Stimulated activated naive CD4-positive, alpha-beta T cell (primary cell): Measurements from ENCODE around the gene HIRA.

Experiments used
- DNase-seq, 6 experiments: peaks; one replicate each; lab custom pipeline; 2025; lab: John Stamatoyannopoulos, UW

The HIRA gene

DNA sequence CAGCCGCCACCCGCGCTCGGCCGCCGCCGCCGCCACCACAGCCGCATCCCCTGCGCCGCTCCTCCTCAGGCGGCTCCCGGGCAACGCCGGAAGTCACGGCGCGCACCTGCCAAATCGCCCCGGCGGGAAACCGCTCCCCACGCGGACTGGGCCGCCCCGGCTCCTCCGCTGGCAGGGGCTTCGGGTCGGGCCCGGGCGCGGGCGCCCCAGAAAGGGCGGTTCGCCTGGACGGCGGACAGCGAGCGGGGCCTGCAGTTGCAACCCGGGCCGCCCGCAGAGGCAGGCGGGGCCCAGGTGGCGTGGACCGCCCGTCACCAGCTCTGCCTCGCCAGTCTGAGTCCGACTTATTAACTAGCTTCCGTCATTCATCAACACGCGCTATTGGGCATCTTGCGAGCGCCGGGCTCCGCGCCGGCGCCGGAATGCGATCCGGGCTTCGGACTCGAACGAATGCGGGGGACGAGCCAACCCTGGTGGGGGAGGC is at the start of gene HIRA:
Gene HIRA (minus strand): TSS at position 85 of the 484 bp plus-strand sequence. CDS start 257 bp downstream, outside the sequence.
- peak; percentile 67 to 91 (median 79) for DNase-seq

GRCh38 chr22:19480789-19481188 is 49.3 kb upstream of the HIRA start:
- no peak for DNase-seq

- DNase-seq = no peak
Measured at GRCh38 chr22:19480173-19480568, 48.6 kb upstream of the HIRA start.

DNA sequence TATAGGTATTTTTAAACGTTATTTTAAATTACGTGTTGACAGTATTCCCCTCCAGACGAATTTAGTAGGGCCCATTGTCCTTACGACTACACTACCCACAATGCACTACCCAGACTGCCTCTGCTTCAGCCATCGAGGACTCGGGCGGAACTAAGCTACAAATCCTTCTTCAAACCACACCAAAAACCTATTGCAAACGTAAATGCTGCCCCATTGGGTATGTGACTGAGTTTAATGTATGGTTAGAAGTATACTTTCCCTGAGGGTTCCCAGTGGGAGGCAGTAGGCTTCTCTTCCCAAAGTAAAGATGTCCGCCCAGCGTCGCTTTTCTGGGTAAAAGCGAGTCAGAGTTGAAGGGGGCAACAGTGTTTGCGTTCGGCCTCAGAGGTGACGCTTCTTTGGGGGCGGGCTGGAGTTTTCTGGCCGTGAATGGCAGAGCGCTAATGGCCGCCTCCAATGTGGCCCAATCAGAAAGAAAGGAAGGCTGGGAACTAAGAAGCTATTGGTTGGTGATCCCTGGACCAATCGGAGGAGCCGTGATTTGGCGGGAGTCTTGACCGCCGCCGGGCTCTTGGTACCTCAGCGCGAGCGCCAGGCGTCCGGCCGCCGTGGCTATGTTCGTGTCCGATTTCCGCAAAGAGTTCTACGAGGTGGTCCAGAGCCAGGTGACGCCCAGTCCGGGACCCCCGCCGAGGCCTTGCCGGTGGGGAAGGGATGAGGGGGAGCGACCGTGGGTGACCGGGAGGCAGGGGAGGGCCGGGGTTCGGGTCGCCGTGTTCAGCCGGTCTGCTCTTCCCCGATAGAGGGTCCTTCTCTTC is 48.0 kb upstream of the HIRA start, which contains the start of gene CDC45:
Gene CDC45 (plus strand): TSS at position 566 of the 818 bp plus-strand sequence. CDS start 49 bp downstream, at position 615.
- DNase-seq = peak; percentile 82 to 99 (median 95)

DNA sequence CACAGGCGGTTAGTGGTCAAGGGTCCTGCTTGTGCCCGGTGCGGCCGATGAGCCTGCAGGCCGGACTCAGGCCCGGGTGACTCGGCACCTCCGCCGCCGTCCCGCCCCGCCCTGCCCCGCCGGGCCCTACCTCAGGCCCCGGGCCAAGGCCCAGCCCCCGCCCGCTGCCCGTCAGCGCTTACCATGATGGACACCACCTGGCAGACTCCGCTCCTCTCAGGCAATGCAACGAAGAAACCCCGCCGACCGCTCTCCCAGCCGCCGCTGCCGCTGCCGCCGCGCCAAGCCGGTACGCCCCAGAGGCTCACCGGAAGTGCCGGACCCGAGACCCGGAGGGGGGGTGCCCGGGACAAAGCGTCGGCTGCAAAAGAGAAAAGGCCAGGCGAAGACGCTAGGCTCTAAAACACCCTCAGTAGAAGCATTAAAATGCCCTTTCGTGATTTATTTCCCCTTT is 47.4 kb upstream of the HIRA start, which contains the start of gene UFD1:
Gene UFD1 (minus strand): TSS at position 293 of the 454 bp plus-strand sequence. CDS start 108 bp downstream, at position 185.
- DNase-seq = peak; percentile 62 to 97 (median 77)

- peak; percentile 13 to 51 (median 21) for DNase-seq
Measured at GRCh38 chr22:19478045-19478900, 46.7 kb upstream of the HIRA start.

DNA sequence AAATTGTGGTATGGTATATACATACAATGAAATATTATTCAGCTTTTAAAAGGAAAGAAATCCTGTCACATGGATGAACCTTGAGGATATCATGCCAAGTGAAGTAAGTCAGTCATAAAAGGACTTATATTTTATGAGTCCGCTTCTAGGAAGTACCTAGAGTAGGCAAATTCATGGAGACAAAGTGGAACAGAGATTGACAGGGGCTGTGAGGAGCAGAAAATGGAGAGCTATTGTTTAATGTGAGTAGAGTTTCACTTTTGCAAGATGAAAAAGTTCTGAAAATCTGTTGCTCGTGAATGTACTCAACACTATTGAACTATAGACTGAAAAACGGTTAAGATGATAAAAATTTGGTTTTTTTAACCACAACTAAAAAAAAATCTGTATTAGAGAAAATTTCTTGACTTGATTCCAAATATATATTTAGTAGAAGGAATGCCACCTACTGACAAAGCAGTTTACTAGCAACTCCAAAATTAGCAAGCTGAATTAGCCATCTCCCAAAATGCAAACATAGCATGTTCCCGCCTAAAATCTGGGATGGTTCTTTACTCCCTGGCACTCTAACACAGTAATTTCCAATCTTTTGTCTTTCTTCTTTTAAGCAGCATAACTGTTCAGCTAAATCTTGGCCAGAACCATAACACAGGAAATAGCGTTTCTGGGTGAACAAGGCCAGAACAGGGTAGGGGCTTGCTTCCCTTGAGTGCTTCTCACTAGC is 46.0 kb upstream of the HIRA start:
- DNase-seq = peak in 1 of 6 experiments; percentile 39

- DNase-seq = no peak
Measured at GRCh38 chr22:19476023-19476422, 44.5 kb upstream of the HIRA start.

GRCh38 chr22:19473578-19473977 is 42.0 kb upstream of the HIRA start:
- DNase-seq = no peak

DNA sequence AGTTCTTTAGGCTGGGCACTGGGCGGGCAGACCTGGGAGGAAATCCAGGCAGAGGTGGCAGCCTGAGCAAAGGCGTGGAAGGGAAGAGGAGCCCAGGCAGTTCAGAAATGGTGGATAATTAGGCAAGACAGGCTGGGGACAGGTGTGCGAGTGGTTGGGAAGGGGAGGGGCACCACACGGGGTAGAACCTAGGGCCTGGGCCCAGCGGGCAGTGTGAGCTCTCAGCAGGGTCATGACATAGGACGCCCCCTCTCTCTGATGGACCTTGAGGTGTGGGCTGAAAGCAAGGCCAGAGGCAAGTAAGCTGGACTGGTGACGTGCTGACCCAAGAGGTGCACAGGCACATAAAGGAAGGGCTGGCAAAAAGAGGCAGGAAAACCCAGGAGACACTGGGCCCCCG is 40.7 kb upstream of the HIRA start:
- DNase-seq = no peak

GRCh38 chr22:19471572-19471971 is 40.0 kb upstream of the HIRA start:
- DNase-seq = no peak

- DNase-seq = no peak
Measured at GRCh38 chr22:19470010-19470409, 38.5 kb upstream of the HIRA start.

DNA sequence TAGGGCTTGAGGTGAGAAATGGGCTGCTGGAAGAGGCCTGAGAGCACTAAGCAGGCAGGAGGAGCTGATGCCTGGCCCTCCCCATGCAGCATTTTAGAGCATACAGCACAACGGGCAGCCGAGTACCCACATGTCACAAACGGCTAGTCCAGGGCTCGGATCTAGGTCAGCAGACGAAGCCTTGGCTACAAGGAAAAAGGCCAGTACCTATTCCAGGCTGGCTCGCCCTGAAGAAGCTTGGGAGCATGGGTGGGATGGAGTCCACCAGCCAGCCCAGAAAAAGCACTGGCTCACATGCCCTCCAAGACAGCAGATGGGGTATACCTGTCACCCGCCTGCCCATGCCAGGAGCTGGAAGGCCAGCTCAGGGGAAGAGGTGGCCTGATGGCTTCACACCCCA is 37.9 kb upstream of the HIRA start:
- DNase-seq = no peak

DNA sequence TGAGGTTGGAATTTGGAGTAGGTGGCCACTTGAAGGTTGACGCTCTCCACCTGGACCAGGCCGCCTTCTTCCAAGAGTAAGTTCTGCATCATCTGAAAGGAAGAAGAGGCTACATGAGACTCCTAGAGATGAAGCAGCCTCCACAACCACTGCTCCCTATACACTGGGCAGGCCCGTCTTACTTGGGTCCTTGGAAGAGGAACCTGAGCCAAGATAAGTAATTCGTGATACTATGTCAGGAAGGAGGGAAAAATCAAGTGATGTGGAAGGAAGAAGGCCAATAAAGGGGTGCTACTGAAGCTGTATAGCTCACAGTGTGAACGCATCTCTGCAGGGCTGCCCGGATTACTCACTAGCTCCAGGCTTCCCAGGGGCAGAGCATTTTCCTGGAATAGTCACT is 36.4 kb upstream of the HIRA start:
- DNase-seq = no peak

DNA sequence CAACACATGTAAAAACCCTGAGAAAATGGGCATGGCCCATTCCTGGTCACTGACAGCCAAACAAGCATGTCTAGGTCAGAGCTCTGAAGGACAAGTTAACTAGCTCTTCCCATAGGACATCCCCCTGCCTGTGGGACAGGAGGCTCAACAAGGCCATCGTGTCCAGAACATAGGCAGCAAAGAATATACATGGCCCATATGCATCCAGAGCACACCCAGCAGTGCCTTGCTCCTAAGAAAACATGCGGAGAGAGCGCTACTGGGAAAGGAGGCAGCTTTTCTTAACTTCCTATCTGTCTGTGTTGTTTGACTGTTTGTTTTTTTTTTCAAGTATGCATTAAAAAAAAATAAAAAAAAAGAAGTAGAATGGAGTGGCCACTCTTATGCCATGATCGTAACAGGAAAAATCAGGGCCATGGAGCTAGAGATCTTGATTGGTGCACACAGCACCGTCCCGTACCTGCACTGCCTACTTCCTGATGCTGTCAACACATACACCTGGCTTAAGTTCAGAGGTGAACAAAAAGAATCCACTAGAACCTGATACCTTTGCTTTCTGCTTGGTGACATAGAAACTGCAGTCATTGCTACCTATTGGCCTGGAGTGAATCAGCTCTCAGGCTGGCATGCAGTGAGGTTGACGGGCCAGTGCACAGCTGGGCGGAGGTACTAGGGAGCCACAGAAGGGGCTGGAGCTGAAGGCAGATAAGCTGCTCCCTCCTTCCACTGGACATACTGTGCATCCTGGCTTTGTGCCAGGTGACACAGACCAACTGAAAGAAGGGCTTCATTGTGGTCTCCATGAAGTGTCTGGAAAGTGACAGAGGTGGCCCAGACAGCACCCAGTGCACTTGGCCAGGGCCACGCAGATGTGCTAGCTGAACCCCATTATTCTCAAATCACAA is 35.6 kb upstream of the HIRA start:
- DNase-seq = no peak

DNA sequence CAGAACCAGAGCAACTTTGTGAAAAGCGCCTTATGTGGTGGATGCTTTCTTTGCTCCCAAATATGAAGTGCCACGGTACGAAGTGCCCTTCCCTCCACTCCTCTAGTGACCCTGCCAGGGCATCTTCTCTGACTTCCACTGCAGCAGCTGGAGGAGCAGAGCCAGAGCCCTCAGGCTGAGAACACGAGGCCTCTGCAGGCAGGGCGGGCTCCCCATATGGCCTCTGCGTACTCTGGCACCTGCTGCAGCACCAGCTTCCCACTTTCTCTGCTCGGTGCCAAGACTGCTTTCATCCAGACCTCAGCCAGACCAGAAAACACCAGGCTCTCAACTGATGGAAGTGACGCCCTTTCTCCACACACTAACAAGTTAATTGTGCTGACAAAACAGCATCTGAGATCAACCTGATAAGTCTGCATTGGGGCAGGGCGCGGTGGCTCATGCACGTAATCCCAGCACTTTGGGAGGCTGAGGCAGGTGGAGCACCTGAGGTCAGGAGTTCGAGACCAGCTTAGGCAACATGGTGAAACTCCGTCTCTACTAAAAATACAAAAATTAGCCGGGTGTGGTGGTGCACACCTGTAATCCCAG is 34.7 kb upstream of the HIRA start:
- DNase-seq = no peak

DNA sequence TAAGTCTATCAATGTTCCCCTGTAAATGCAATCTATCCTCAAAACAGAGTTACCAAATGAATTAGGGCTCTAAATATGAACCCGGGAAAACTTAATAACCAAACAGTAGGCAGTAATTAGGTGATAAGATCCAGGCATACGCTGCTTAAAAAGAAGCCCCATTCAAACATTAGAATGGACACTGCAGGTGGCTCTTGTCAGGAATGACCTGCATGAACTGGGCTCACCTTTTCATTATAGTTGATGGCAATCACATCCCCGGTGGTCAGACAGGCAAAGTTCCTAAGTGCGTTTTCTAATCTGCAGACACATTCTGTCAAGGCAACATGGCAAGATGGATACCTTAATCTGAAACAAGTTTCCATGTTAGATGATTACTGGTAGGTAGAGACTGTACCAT is 33.4 kb upstream of the HIRA start:
- DNase-seq = no peak

DNA sequence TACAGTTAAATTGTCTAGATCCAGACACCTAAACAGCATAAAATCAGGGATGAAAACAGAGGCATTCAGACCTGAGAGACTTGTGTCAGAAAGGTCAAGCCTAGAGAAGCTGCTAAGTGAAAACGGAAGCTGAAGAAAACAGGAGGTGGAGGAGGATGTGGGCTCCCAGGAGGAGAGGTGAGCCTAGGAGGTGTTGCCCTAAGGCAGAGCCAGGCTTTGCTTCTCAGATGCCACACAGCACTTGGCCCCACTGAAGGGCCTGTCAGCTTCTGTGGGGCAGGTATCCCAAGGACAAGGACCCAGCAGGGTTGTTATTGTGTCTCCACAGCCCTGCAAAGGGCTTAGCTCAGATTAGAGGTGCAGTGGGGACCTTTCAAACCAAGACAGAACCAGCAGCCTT is 33.0 kb upstream of the HIRA start:
- no peak for DNase-seq

- no peak for DNase-seq
Measured at GRCh38 chr22:19463491-19464469, 32.2 kb upstream of the HIRA start.
